Suprapubic skin (tissue), 4 donors: Measurements from ENCODE around the gene NRXN3.

ENCODE experiments used
- EP300 ChIP-seq: sonication (generic); formaldehyde crosslinking; IDR thresholded peaks from one replicate; pipeline ENCODE4 v1.6.1; 2017; ENCODE audit warnings: antibody characterized with exemption
- POLR2A ChIP-seq, 2 donors: fragments of 450-650 bp; IDR thresholded peaks; one replicate each; pipeline ENCODE4 v1.6.1; 2017; ENCODE audit warnings: antibody characterized with exemption in 2 of 2, mild to moderate bottlenecking in 2 of 2, moderate library complexity in 2 of 2
- POLR2AphosphoS5 ChIP-seq, 3 donors: sonication (generic); formaldehyde crosslinking; IDR thresholded peaks; one replicate each; pipeline ENCODE4 v1.6.1; 2017; ENCODE audit warnings: antibody characterized with exemption in 3 of 3
- TF ChIP-seq, protein P1 (sequence below), 2 donors: fragments of 200-600 bp in 1 of 2; fragments of 450-650 bp in 1 of 2; sonication (generic) in 1 of 2; IDR thresholded peaks; one replicate each; pipeline ENCODE4 v1.5.1; 2016 to 2019; ENCODE audit warnings: antibody characterized with exemption in 2 of 2, mild to moderate bottlenecking in 1 of 2, moderate library complexity in 1 of 2

- no peak for TF ChIP-seq POLR2A (IDR thresholded peaks at IDR 0.05)
- TF ChIP-seq, protein P1, sequence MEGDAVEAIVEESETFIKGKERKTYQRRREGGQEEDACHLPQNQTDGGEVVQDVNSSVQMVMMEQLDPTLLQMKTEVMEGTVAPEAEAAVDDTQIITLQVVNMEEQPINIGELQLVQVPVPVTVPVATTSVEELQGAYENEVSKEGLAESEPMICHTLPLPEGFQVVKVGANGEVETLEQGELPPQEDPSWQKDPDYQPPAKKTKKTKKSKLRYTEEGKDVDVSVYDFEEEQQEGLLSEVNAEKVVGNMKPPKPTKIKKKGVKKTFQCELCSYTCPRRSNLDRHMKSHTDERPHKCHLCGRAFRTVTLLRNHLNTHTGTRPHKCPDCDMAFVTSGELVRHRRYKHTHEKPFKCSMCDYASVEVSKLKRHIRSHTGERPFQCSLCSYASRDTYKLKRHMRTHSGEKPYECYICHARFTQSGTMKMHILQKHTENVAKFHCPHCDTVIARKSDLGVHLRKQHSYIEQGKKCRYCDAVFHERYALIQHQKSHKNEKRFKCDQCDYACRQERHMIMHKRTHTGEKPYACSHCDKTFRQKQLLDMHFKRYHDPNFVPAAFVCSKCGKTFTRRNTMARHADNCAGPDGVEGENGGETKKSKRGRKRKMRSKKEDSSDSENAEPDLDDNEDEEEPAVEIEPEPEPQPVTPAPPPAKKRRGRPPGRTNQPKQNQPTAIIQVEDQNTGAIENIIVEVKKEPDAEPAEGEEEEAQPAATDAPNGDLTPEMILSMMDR (IDR thresholded peaks at IDR 0.05): no peak
- no peak for TF ChIP-seq EP300
- no peak for TF ChIP-seq POLR2AphosphoS5 (IDR thresholded peaks at IDR 0.05)
Measured at GRCh38 chr14:79294499-79294898, 1124.3 kb downstream of the NRXN3 start.
